HepG2 (cell line): ENCODE results near the gene SOSTDC1. TPM values are rescaled to one million over a fixed set of nuclear protein-coding genes. Genes with fewer than 3 reads are reported as not detected.

Experiments
- ATAC-seq: fragments of 200-7000 bp; cut with Tn5 transposase; 3 replicates; pipeline ENCODE4 v1.9.1; 2020; ENCODE audit warnings: mild to moderate bottlenecking, moderate library complexity
- BruUV-seq: library from RNA; stranded (reverse); fragments of 400-500 nt; replicated peaks from 2 replicates; lab custom pipeline; 2021; lab: Mats Ljungman, UMichigan
- CTCF ChIA-PET: fragments of 300-600 bp; formaldehyde crosslinking; extraction: SDS; loops from one replicate; lab custom pipeline; 2021; ENCODE audit warnings: low total read pairs, inconsistent platforms, low intra/inter-chr PET ratio; lab: Yijun Ruan, JAX
- POLR2A ChIA-PET: fragments of 350-600 bp; sonication (Branson Sonifier 250); formaldehyde crosslinking; loops from one replicate; lab custom pipeline; 2020; ENCODE audit warnings: antibody characterized with exemption, inconsistent platforms; lab: Yijun Ruan, JAX
- DNase-seq: peaks from one replicate; pipeline ENCODE4 v3.0.0-alpha.2; 2015; ENCODE audit warnings: low spot score
- FAIRE-seq: peaks from 3 replicates; lab custom pipeline; 2011; peaks lifted over from hg19 to GRCh38; lab: Jason Lieb, UNC
- H2AFZ ChIP-seq: one replicate; pipeline ENCODE4 v1.6.1; 2011; ENCODE audit warnings: low read length, inconsistent platforms
- H3K27ac ChIP-seq: fragments of 300-600 bp; 3 replicates; pipeline ENCODE4 v1.8.0; 2011; ENCODE audit warnings: mixed run types, mild to moderate bottlenecking, mixed read lengths, low read length, inconsistent platforms; ENCODE audit not compliant: insufficient read depth; ENCODE audit errors: extremely low read length
- H3K27me3 ChIP-seq, 2 experiments: fragments of 200-600 bp in 1 of 2; 2 replicates in 1 of 2; 3 replicates in 1 of 2; pipeline versions ENCODE4 v1.6.0 to v1.8.0; 2011; ENCODE audit warnings: low read length in 2 of 2, mild to moderate bottlenecking in 2 of 2, moderate library complexity in 2 of 2, inconsistent platforms in 1 of 2; ENCODE audit not compliant: insufficient read depth in 2 of 2, control insufficient read depth in 1 of 2
- H3K36me3 ChIP-seq, 2 experiments: fragments of 200-600 bp in 1 of 2; replicated peaks in 1 of 2; 2 replicates in 1 of 2; 3 replicates in 1 of 2; pipeline versions ENCODE4 v1.5.1 to v1.8.0; 2011; ENCODE audit warnings: low read length in 2 of 2, inconsistent platforms in 1 of 2; ENCODE audit not compliant: insufficient read depth in 2 of 2, control insufficient read depth in 1 of 2
- H3K4me1 ChIP-seq: 2 replicates; pipeline ENCODE4 v1.5.1; 2012; ENCODE audit warnings: low read length, inconsistent platforms; ENCODE audit not compliant: insufficient read depth
- H3K4me2 ChIP-seq: 2 replicates; pipeline ENCODE4 v1.6.0; 2011; ENCODE audit warnings: low read depth, low read length, inconsistent platforms
- H3K4me3 ChIP-seq, 3 experiments: fragments of 200-600 bp in 1 of 3; sonication (generic), shearing (Covaris generic) in 1 of 3; replicated peaks in 1 of 3; 2 replicates each; pipeline ENCODE4 v1.5.1; 2011 to 2016; ENCODE audit warnings: low read length in 3 of 3, inconsistent platforms in 2 of 3, low read depth in 2 of 3, mild to moderate bottlenecking in 2 of 3, control low read depth in 1 of 3, mixed read lengths in 1 of 3; ENCODE audit not compliant: insufficient read depth in 1 of 3
- H3K79me2 ChIP-seq: one replicate; pipeline ENCODE4 v1.6.1; 2011; ENCODE audit warnings: low read length, inconsistent platforms; ENCODE audit not compliant: insufficient read depth
- H3K9ac ChIP-seq: 2 replicates; pipeline ENCODE4 v1.6.0; 2011; ENCODE audit warnings: mild to moderate bottlenecking, low read depth, low read length, inconsistent platforms; ENCODE audit not compliant: insufficient read depth
- H3K9me3 ChIP-seq: 2 replicates; pipeline ENCODE4 v1.5.1; 2012; ENCODE audit warnings: mild to moderate bottlenecking, low read length
- H4K20me1 ChIP-seq: 2 replicates; pipeline ENCODE4 v1.6.0; 2011; ENCODE audit warnings: inconsistent platforms, mild to moderate bottlenecking, low read length, moderate library complexity; ENCODE audit not compliant: insufficient read depth
- AGO1 ChIP-seq: fragments of 200-400 bp; formaldehyde crosslinking; IDR thresholded peaks from 2 replicates; pipeline ENCODE4 v1.6.1; 2017; ENCODE audit warnings: mild to moderate bottlenecking, low read depth, low read length, moderate library complexity; ENCODE audit not compliant: poor library complexity, severe bottlenecking
- CBX5 ChIP-seq: sonication (generic); formaldehyde crosslinking; IDR thresholded peaks from 2 replicates; pipeline ENCODE4 v1.4.0; 2020; ENCODE audit warnings: missing genetic modification reagents, borderline replicate concordance
- CHD2 ChIP-seq: IDR thresholded peaks from 2 replicates; pipeline ENCODE4 v1.6.1; 2011; ENCODE audit warnings: low read depth, low read length, improper control_type of control experiment
- DPF2 ChIP-seq: sonication (generic); formaldehyde crosslinking; IDR thresholded peaks from 2 replicates; pipeline ENCODE4 v1.4.0; 2020; ENCODE audit warnings: mild to moderate bottlenecking, low read depth, missing genetic modification reagents, borderline replicate concordance
- FOXC1 ChIP-seq: sonication (generic); formaldehyde crosslinking; IDR thresholded peaks from 2 replicates; pipeline ENCODE4 v1.8.0; 2022; ENCODE audit warnings: mild to moderate bottlenecking, missing genetic modification reagents, borderline replicate concordance
- KMT2B ChIP-seq: IDR thresholded peaks from 2 replicates; pipeline ENCODE4 v1.6.1; 2016; ENCODE audit warnings: missing genetic modification reagents, missing compliant biosample characterization
- MAZ ChIP-seq, 2 experiments: sonication (generic) in 1 of 2; formaldehyde crosslinking in 1 of 2; IDR thresholded peaks; 2 replicates each; pipeline versions ENCODE4 v1.5.0 to v1.6.1; 2012 to 2020; ENCODE audit warnings: low read depth in 2 of 2, mild to moderate bottlenecking in 2 of 2, borderline replicate concordance in 1 of 2, improper control_type of control experiment in 1 of 2, low read length in 1 of 2, missing genetic modification reagents in 1 of 2, moderate library complexity in 1 of 2
- MXI1 ChIP-seq: IDR thresholded peaks from 3 replicates; pipeline ENCODE4 v1.6.1; 2012; ENCODE audit warnings: low read depth, low read length, inconsistent platforms, borderline replicate concordance
- POLR2A ChIP-seq, 2 experiments: IDR thresholded peaks; 2 replicates each; pipeline ENCODE4 v1.6.1; 2011; ENCODE audit warnings: low read depth in 2 of 2, low read length in 2 of 2, mild to moderate bottlenecking in 1 of 2, moderate library complexity in 1 of 2; ENCODE audit not compliant: insufficient read depth in 1 of 2
- U2AF2 ChIP-seq: fragments of 200-400 bp; formaldehyde crosslinking; IDR thresholded peaks from 2 replicates; pipeline ENCODE4 v1.6.1; 2017; ENCODE audit warnings: low read depth, mild to moderate bottlenecking, low read length
- ZNF3 ChIP-seq: IDR thresholded peaks from 2 replicates; pipeline ENCODE4 v1.7.0; 2017; ENCODE audit warnings: inconsistent platforms
- ZNF430 ChIP-seq: sonication (generic); formaldehyde crosslinking; IDR thresholded peaks from 2 replicates; pipeline ENCODE4 v1.9.0; 2021; ENCODE audit warnings: mild to moderate bottlenecking, missing genetic modification reagents
- ZNF451 ChIP-seq: sonication (generic); formaldehyde crosslinking; IDR thresholded peaks from 2 replicates; pipeline ENCODE4 v1.5.0; 2020; ENCODE audit warnings: mild to moderate bottlenecking, missing genetic modification reagents
- ZNF577 ChIP-seq: sonication (generic); formaldehyde crosslinking; IDR thresholded peaks from 2 replicates; pipeline ENCODE4 v1.4.0; 2020; ENCODE audit warnings: mild to moderate bottlenecking, low read depth, missing genetic modification reagents, borderline replicate concordance
- ZNF580 ChIP-seq: IDR thresholded peaks from 2 replicates; pipeline ENCODE4 v1.6.1; 2016; ENCODE audit warnings: low read depth, borderline replicate concordance
- ZNF598 ChIP-seq: sonication (generic); formaldehyde crosslinking; IDR thresholded peaks from 2 replicates; pipeline ENCODE4 v1.5.1; 2020; ENCODE audit warnings: mild to moderate bottlenecking, missing genetic modification reagents, borderline replicate concordance
- ZNF607 ChIP-seq: sonication (generic); formaldehyde crosslinking; IDR thresholded peaks from 2 replicates; pipeline ENCODE4 v1.5.1; 2020; ENCODE audit warnings: missing genetic modification reagents, mild to moderate bottlenecking, borderline replicate concordance
- ZNF7 ChIP-seq: IDR thresholded peaks from 2 replicates; pipeline ENCODE4 v1.6.1; 2016; ENCODE audit warnings: missing biosample characterization, missing genetic modification reagents
- ZNF800 ChIP-seq: sonication (generic); formaldehyde crosslinking; IDR thresholded peaks from 2 replicates; pipeline ENCODE4 v1.4.0; 2020; ENCODE audit warnings: missing genetic modification reagents
- ZNF83 ChIP-seq: sonication (generic); formaldehyde crosslinking; IDR thresholded peaks from 2 replicates; pipeline ENCODE4 v1.4.0; 2020; ENCODE audit warnings: missing genetic modification reagents, mild to moderate bottlenecking, borderline replicate concordance
- WGBS: methylation state at CpG from one replicate; pipeline ENCODE4 v1.1.6; 2017; ENCODE audit warnings: low lambda C conversion rate; 5-methylcytosine and 5-hydroxymethylcytosine counted together
- in situ Hi-C: cut with HindIII; loops from 2 replicates; pipeline ENCODE4 v1.10.0; 2017; ENCODE audit warnings: low pct_unique_long_range_greater_than_20kb; ENCODE audit not compliant: extremely low pct_ligation_motif_present
- intact Hi-C: fragments of 100-400 bp; cut with micrococcal nuclease; formaldehyde crosslinking; loops from one replicate; pipeline ENCODE4 v1.10.0; 2022; ENCODE audit not compliant: unreplicated experiment
- polyA plus RNA-seq, 8 experiments: library from polyadenylated mRNA; depleted of rRNA in 3 of 8; stranded (reverse) in 7 of 8; unstranded in 1 of 8; fragments of >200 nt; fragmentation: Illumina TruSeq in 4 of 8; extraction: Trizol in 4 of 8; gene quantifications; 2 replicates each; pipeline versions ENCODE4 v1.2.1 to v1.2.3, GENCODE V29; 2011 to 2016; ENCODE audit warnings: low read depth in 4 of 8, missing spikeins in 1 of 8, mixed read lengths in 1 of 8; ENCODE audit not compliant: insufficient read depth in 1 of 8
- total RNA-seq, 5 experiments: library from RNA; depleted of rRNA; stranded (reverse); fragments of >200 nt; fragmentation: Illumina TruSeq; extraction: Trizol; gene quantifications; 2 replicates each; pipeline ENCODE4 v1.2.3, GENCODE V29; 2016; ENCODE audit warnings: low read depth in 1 of 5
- TF ChIP-seq, protein P1 (sequence below): sonication (generic); formaldehyde crosslinking; IDR thresholded peaks from 2 replicates; pipeline ENCODE4 v1.4.0; 2020; ENCODE audit warnings: low read depth, mild to moderate bottlenecking, missing genetic modification reagents

The SOSTDC1 gene
- total and polyA plus RNA-seq, 2 of the 13 experiments (the other 11 are each of a cell fraction or from before 2014, with no cell fraction given) = not detected

- CTCF ChIA-PET = no interaction called here
- H2AFZ ChIP-seq = peak overlapping the region; percentile 85
- TF ChIP-seq ZNF83 (CRISPR knock-in tag) (0 out of 2 replicates have a peak, but pooled peaks have one; percentile 14), U2AF2 (no peak), ZNF580 (CRISPR knock-in tag) (0 out of 2 replicates have a peak, but pooled peaks have one; percentile 17), ZNF430 (CRISPR knock-in tag) (peak; percentile 21; the same call in 1 of the 2 replicates), ZNF3 (CRISPR knock-in tag) (no peak), MAZ (IDR thresholded peaks at IDR 0.05; ENCODE audit: borderline replicate concordance, low read depth, low read length) (no peak), MAZ (CRISPR knock-in tag; IDR thresholded peaks at IDR 0.05; ENCODE audit: low read depth) (0 out of 2 replicates have a peak, but pooled peaks have one; percentile 26), CBX5 (CRISPR knock-in tag) (0 out of 2 replicates have a peak, but pooled peaks have one; percentile 12), ZNF607 (CRISPR knock-in tag) (peak; percentile 89), ZNF577 (CRISPR knock-in tag) (no peak), POLR2A (IDR thresholded peaks at IDR 0.05; ENCODE audit: insufficient read depth in 1 of 2, low read depth in 2 of 2, low read length in 2 of 2) (peak; percentile 67 to 75), ZNF451 (CRISPR knock-in tag) (0 out of 2 replicates have a peak, but pooled peaks have one; percentile 8), ZNF7 (CRISPR knock-in tag) (no peak), KMT2B (peak; percentile 37; the same call in 1 of the 2 replicates), MXI1 (no peak), ZNF598 (CRISPR knock-in tag) (no peak; the same call in 1 of the 2 replicates), AGO1 (no peak), ZNF800 (peak; percentile 54; the same call in 1 of the 2 replicates), DPF2 (CRISPR knock-in tag) (no peak), CHD2 (peak; percentile 76), FOXC1 (0 out of 2 replicates have a peak, but pooled peaks have one; percentile 23)
- TF ChIP-seq, protein P1, sequence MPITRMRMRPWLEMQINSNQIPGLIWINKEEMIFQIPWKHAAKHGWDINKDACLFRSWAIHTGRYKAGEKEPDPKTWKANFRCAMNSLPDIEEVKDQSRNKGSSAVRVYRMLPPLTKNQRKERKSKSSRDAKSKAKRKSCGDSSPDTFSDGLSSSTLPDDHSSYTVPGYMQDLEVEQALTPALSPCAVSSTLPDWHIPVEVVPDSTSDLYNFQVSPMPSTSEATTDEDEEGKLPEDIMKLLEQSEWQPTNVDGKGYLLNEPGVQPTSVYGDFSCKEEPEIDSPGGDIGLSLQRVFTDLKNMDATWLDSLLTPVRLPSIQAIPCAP (CRISPR knock-in tag) = 0 out of 2 replicates have a peak, but pooled peaks have one; percentile 63
These were observed 44.7 kb downstream of the SOSTDC1 start for GRCh38 chr7:16420649-16421332.

More at GRCh38 chr7:16420649-16421332, 44.7 kb downstream of the SOSTDC1 start:
- peak overlapping the region; percentile 56 to 77 (median 69) for H3K4me3 ChIP-seq
- ATAC-seq (peak; percentile 94), FAIRE-seq (peak; percentile 74), DNase-seq (peak; percentile 77)
- H4K20me1 ChIP-seq = no peaks in the 10 kb centered on the region
- H3K79me2 ChIP-seq = no peaks in the 10 kb centered on the region
- intact Hi-C loops (loop anchor here (5.0 kb wide), 1 partner anchor 72 kb away; no protein-coding TSS in a partner anchor), in situ Hi-C loops (no loop called here)
- H3K4me2 ChIP-seq = peak overlapping the region; percentile 99
- 0% methylated on average over 9 of the region's 56 CpGs for WGBS
- no peaks in the 10 kb centered on the region for H3K9me3 ChIP-seq
- H3K36me3 ChIP-seq = no peaks in the 10 kb centered on the region
- POLR2A ChIA-PET = interaction anchor here (0.8 to 2.4 kb wide), 4 partner anchors 31 to 225 kb away, joined by 3 to 6 read pairs (median 4); partner anchors contain the start of genes ANKMY2 and BZW2
- peak overlapping the region; percentile 75 for H3K9ac ChIP-seq
- H3K27me3 ChIP-seq = no peaks in the 10 kb centered on the region
- peaks cover 24% of the 10 kb centered on the region for H3K4me1 ChIP-seq
- peak overlapping the region; percentile 75 for H3K27ac ChIP-seq
- BruUV-seq = TSS peak; percentile 89
